Activated naive CD8-positive, alpha-beta T cell treated with anti-CD3 and anti-CD28 coated beads for 36 hours (primary cell): ENCODE measurements around the gene KIRREL3. TPM values are rescaled to one million over a fixed set of nuclear protein-coding genes. Genes with fewer than 3 reads are reported as not detected.

Experiments used
- DNase-seq: peaks from one replicate; pipeline ENCODE4 v3.0.0; 2021
- H3K27ac Mint-ChIP-seq: one replicate; pipeline ENCODE4 v1.8.0; 2022; ENCODE audit warnings: mild to moderate bottlenecking, moderate library complexity, mixed read lengths
- H3K27me3 Mint-ChIP-seq: one replicate; pipeline ENCODE4 v1.8.0; 2022; ENCODE audit warnings: mild to moderate bottlenecking, mixed read lengths
- H3K36me3 Mint-ChIP-seq: one replicate; pipeline ENCODE4 v1.8.0; 2021; ENCODE audit warnings: mild to moderate bottlenecking, mixed read lengths
- H3K4me1 Mint-ChIP-seq: one replicate; pipeline ENCODE4 v1.8.0; 2021; ENCODE audit warnings: mixed read lengths
- H3K4me3 Mint-ChIP-seq: one replicate; pipeline ENCODE4 v1.8.0; 2022; ENCODE audit warnings: mild to moderate bottlenecking, moderate library complexity, mixed read lengths
- H3K9me3 Mint-ChIP-seq: one replicate; pipeline ENCODE4 v1.8.0; 2022; ENCODE audit warnings: mixed read lengths
- total RNA-seq, 2 experiments: library from RNA; stranded (reverse); gene quantifications; one replicate each; pipeline ENCODE4 v1.2.3, GENCODE V29; 2021

The KIRREL3 gene
- total RNA-seq, 2 experiments from 2014 or later: not detected

GRCh38 chr11:126742582-126742981 lies 258.0 kb downstream of the KIRREL3 start:
- H3K36me3 Mint-ChIP-seq: no peaks in the 10 kb centered on the region
- no peaks in the 10 kb centered on the region for H3K9me3 Mint-ChIP-seq
- H3K4me3 Mint-ChIP-seq: no peak overlapping the region
- no peak overlapping the region for H3K27ac Mint-ChIP-seq
- H3K4me1 Mint-ChIP-seq: no peaks in the 10 kb centered on the region
- no peak for DNase-seq
- H3K27me3 Mint-ChIP-seq: no peaks in the 10 kb centered on the region

GRCh38 chr11:126740846-126741245 lies 259.7 kb downstream of the KIRREL3 start:
- DNase-seq: no peak
- Mint-ChIP-seq H3K27ac (no peak overlapping the region), H3K4me3 (no peak overlapping the region), H3K36me3 (no peaks in the 10 kb centered on the region), H3K27me3 (no peaks in the 10 kb centered on the region), H3K4me1 (no peaks in the 10 kb centered on the region), H3K9me3 (no peaks in the 10 kb centered on the region)

GRCh38 chr11:126739499-126740145 lies 260.9 kb downstream of the KIRREL3 start:
- no peaks in the 10 kb centered on the region for H3K4me1 Mint-ChIP-seq
- DNase-seq: no peak
- no peaks in the 10 kb centered on the region for H3K9me3 Mint-ChIP-seq
- H3K36me3 Mint-ChIP-seq: no peaks in the 10 kb centered on the region
- no peaks in the 10 kb centered on the region for H3K27me3 Mint-ChIP-seq
- H3K27ac Mint-ChIP-seq: no peak overlapping the region
- no peak overlapping the region for H3K4me3 Mint-ChIP-seq

- DNase-seq: no peak
- no peak overlapping the region for H3K27ac Mint-ChIP-seq
Observed at GRCh38 chr11:126738295-126739031, 262.1 kb downstream of the KIRREL3 start.

GRCh38 chr11:126736682-126737572 lies 263.6 kb downstream of the KIRREL3 start:
- H3K4me3 Mint-ChIP-seq: no peak overlapping the region
- peaks cover 3% of the 10 kb centered on the region for H3K27me3 Mint-ChIP-seq
- no peak for DNase-seq
- H3K36me3 Mint-ChIP-seq: no peaks in the 10 kb centered on the region
- H3K4me1 Mint-ChIP-seq: no peaks in the 10 kb centered on the region
- H3K27ac Mint-ChIP-seq: no peak overlapping the region
- H3K9me3 Mint-ChIP-seq: no peaks in the 10 kb centered on the region

More at GRCh38 chr11:126738295-126739031, 262.1 kb downstream of the KIRREL3 start:
- no peaks in the 10 kb centered on the region for H3K4me1 Mint-ChIP-seq
- H3K9me3 Mint-ChIP-seq: no peaks in the 10 kb centered on the region
- no peaks in the 10 kb centered on the region for H3K36me3 Mint-ChIP-seq
- H3K4me3 Mint-ChIP-seq: no peak overlapping the region
- no peaks in the 10 kb centered on the region for H3K27me3 Mint-ChIP-seq

- Mint-ChIP-seq H3K4me3 (no peak overlapping the region), H3K9me3 (no peaks in the 10 kb centered on the region), H3K36me3 (no peaks in the 10 kb centered on the region), H3K27me3 (peaks cover 8% of the 10 kb centered on the region), H3K4me1 (no peaks in the 10 kb centered on the region), H3K27ac (no peak overlapping the region)
- DNase-seq: no peak
Observed at GRCh38 chr11:126734752-126735151, 265.8 kb downstream of the KIRREL3 start.

GRCh38 chr11:126733685-126734084 lies 266.9 kb downstream of the KIRREL3 start:
- Mint-ChIP-seq H3K4me1 (no peaks in the 10 kb centered on the region), H3K36me3 (no peaks in the 10 kb centered on the region), H3K9me3 (no peaks in the 10 kb centered on the region), H3K4me3 (no peak overlapping the region), H3K27ac (no peak overlapping the region), H3K27me3 (peaks cover 8% of the 10 kb centered on the region)
- no peak for DNase-seq

- H3K27ac Mint-ChIP-seq: no peak overlapping the region
- DNase-seq: no peak
Observed at GRCh38 chr11:126732981-126733380, 267.6 kb downstream of the KIRREL3 start.

GRCh38 chr11:126731576-126732142 lies 268.9 kb downstream of the KIRREL3 start:
- no peaks in the 10 kb centered on the region for H3K9me3 Mint-ChIP-seq
- peaks cover 8% of the 10 kb centered on the region for H3K27me3 Mint-ChIP-seq
- H3K4me1 Mint-ChIP-seq: no peaks in the 10 kb centered on the region
- no peaks in the 10 kb centered on the region for H3K36me3 Mint-ChIP-seq
- no peak overlapping the region for H3K27ac Mint-ChIP-seq
- no peak for DNase-seq
- H3K4me3 Mint-ChIP-seq: no peak overlapping the region

More at GRCh38 chr11:126732981-126733380, 267.6 kb downstream of the KIRREL3 start:
- Mint-ChIP-seq H3K36me3 (no peaks in the 10 kb centered on the region), H3K4me1 (no peaks in the 10 kb centered on the region), H3K9me3 (no peaks in the 10 kb centered on the region), H3K27me3 (peaks cover 8% of the 10 kb centered on the region), H3K4me3 (no peak overlapping the region)

- H3K27ac Mint-ChIP-seq: no peak overlapping the region
Observed at GRCh38 chr11:126727381-126727780, 273.2 kb downstream of the KIRREL3 start.

GRCh38 chr11:126725521-126725920 lies 275.0 kb downstream of the KIRREL3 start:
- Mint-ChIP-seq H3K9me3 (peaks cover 2% of the 10 kb centered on the region), H3K27me3 (peaks cover 4% of the 10 kb centered on the region), H3K36me3 (no peaks in the 10 kb centered on the region), H3K4me3 (no peak overlapping the region), H3K4me1 (no peaks in the 10 kb centered on the region), H3K27ac (no peak overlapping the region)
- no peak for DNase-seq

More at GRCh38 chr11:126727381-126727780, 273.2 kb downstream of the KIRREL3 start:
- Mint-ChIP-seq H3K9me3 (peaks cover under 1% of the 10 kb centered on the region), H3K4me3 (no peak overlapping the region), H3K27me3 (peaks cover 8% of the 10 kb centered on the region), H3K4me1 (no peaks in the 10 kb centered on the region), H3K36me3 (no peaks in the 10 kb centered on the region)
- no peak for DNase-seq

- no peak overlapping the region for H3K27ac Mint-ChIP-seq
- no peak overlapping the region for H3K4me3 Mint-ChIP-seq
- H3K36me3 Mint-ChIP-seq: no peaks in the 10 kb centered on the region
- no peak for DNase-seq
- peaks cover 2% of the 10 kb centered on the region for H3K9me3 Mint-ChIP-seq
- H3K27me3 Mint-ChIP-seq: peaks cover 3% of the 10 kb centered on the region
- H3K4me1 Mint-ChIP-seq: no peaks in the 10 kb centered on the region
Observed at GRCh38 chr11:126725043-126725442, 275.5 kb downstream of the KIRREL3 start.

GRCh38 chr11:126723665-126724045 lies 276.9 kb downstream of the KIRREL3 start:
- no peak for DNase-seq
- H3K27me3 Mint-ChIP-seq: no peaks in the 10 kb centered on the region
- no peaks in the 10 kb centered on the region for H3K4me1 Mint-ChIP-seq
- H3K36me3 Mint-ChIP-seq: no peaks in the 10 kb centered on the region
- H3K4me3 Mint-ChIP-seq: no peak overlapping the region
- no peak overlapping the region for H3K27ac Mint-ChIP-seq
- H3K9me3 Mint-ChIP-seq: peaks cover 2% of the 10 kb centered on the region

- DNase-seq: no peak
- H3K4me1 Mint-ChIP-seq: no peaks in the 10 kb centered on the region
- no peak overlapping the region for H3K27ac Mint-ChIP-seq
- no peaks in the 10 kb centered on the region for H3K27me3 Mint-ChIP-seq
- no peaks in the 10 kb centered on the region for H3K36me3 Mint-ChIP-seq
- H3K9me3 Mint-ChIP-seq: peaks cover 2% of the 10 kb centered on the region
- no peak overlapping the region for H3K4me3 Mint-ChIP-seq
Observed at GRCh38 chr11:126722956-126723664, 277.5 kb downstream of the KIRREL3 start.
